Islet of Langerhans (tissue), 1 donor: Measurements from ENCODE around the gene MARCHF4.
A peak's percentile ranks its signal among the peaks of the same experiment; 100 is the strongest.
"Not testable (repeated sequence)": the region's sequence is repeated elsewhere in the genome, so short reads cannot be mapped to it uniquely, and the experiment has no call there.

Experiments used
- FAIRE-seq: peaks from one replicate; lab custom pipeline; 2011; peaks lifted over from hg19 to GRCh38; lab: Jason Lieb, UNC

MARCHF4 gene

DNA sequence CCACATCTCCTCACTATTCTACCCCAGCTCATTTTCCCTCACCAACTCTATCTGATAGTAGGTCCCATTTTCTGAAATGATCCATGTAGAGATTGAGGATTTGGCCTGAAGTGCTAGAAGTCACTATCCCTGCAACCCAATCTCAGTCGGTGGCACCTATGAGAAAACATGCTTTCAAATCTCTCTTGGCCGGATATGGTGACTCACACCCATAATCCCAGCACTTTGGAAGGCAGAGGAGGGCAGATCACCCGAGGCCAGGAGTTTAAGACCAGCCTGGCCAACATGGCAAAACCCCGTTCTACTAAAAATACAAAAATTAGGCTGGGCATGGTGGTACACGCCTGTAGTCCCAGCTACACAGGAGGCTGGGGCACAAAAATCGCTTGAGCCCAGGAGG lies 19.1 kb upstream of the MARCHF4 start:
- FAIRE-seq: no peak

DNA sequence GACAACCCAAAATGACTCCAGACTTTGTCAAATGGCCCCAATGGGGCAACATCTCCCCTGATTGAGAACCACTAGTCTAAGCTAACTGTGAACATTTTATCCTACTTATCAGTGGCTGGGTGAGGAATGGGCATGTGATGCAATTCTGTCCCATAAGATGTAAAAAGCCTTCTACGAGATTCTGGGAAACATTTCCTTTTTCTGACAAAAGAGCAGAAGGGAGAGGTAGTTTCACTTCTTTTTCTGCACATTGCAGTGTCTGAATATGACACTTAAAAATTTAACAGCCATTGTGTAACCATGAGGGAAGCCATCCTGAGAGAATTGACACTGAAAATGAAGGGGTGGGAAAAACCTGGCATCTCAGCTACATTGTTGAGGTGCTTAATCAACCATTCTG lies 17.3 kb upstream of the MARCHF4 start:
- no peak for FAIRE-seq

DNA sequence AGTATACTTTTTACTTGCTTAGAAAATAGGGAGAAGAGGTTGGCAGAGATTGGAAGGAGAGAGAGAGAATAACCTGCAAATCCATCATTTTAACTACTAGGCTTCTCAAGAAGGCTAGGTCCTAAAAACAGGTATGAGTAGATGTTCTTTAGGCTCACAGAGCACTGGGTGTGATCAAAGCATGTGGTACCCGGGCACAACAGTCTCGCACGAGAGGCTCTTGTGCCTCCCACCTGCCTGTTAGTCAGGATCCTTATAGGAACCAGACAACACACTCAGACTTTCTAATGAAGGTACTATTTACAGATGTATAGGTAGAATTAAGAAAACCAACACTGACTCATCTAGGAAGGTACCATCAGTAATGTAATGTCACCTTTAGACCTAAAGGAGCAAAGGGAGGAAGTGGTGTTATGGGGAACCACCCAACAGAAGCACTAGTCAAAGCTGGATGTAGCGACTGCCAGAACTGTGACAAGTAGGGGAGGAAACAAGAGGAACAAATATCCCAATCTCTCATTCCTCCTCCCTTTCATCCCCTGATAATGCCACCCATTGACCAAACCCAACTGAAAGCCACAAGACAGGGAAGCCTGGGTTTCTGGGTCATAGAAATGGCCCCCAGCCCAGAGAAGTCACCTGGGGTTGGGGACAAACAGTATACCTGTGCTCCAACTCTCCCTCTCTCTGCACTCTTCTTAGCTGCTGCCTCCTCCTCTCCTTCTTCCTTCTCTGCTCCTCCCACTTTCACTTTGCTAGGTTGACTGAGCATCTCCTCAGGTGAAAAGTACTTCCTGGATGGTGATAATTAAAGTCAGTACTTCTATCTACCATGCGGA lies 16.0 kb upstream of the MARCHF4 start:
- no peak for FAIRE-seq

GRCh38 chr2:216387262-216387661 lies 15.0 kb upstream of the MARCHF4 start:
- FAIRE-seq: no peak

DNA sequence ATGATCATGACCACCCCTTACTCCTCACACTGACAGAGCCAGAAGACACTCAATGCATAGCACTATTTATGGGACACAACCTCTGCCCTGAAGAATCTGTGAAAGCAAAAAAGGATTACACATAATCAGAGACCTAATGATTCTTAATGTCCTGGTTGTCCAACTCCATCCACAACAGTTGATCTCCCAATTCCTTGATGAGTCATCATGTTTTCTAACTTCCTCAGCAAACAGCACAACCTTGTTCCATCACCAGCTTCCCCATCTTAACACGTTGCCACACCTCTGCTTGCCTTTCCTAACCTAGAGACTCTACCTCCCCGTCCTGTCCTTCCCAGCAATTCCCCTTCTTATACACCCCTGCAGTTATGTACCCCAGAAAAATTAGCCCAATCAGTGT lies 13.2 kb upstream of the MARCHF4 start:
- FAIRE-seq: no peak

GRCh38 chr2:216384409-216384808 lies 12.1 kb upstream of the MARCHF4 start:
- not testable (repeated sequence) for FAIRE-seq

GRCh38 chr2:216379977-216380376 lies 7.7 kb upstream of the MARCHF4 start:
- no peak for FAIRE-seq

DNA sequence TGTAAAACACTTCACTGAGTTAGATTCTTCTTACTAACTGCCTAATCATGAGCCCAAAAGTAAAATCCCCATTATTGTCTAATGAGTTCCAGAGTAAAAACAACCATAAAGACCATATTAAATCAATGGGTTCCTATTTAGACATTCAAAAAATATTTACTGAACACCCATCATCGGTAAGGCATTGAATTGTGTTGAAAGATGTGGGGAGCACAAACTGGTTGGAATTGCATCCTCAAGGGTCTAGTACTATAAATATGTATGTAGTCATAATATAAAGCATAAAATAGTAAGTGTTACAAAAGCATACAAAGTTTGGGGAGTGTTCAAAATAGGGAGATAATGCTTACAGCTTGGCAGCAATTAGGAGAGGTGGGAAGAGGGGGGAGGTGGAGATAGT lies 3.0 kb upstream of the MARCHF4 start:
- no peak for FAIRE-seq

DNA sequence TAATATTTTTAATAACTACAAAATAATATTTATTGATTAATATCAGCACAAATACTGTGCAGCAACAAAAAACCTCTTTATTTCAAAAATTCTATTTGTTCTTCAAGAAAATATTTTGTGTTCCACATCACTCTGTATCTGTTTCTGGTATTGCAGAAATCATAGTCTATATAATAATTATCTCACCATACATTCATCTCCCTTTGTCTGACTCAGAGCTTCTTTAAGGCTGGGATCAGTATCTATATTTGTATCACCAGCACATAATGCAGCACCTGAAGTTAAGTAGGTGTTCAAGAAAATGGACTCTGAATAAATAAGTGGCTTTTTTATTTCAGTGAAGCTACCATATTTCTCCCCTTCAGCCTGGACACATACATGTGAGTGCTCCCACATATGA lies 1.6 kb upstream of the MARCHF4 start:
- FAIRE-seq: peak; percentile 17

- FAIRE-seq: no peak
These were observed 543 bp upstream of the MARCHF4 start for GRCh38 chr2:216372761-216373291.

GRCh38 chr2:216370961-216371712 lies 1.1 kb downstream of the MARCHF4 start:
- FAIRE-seq: no peak

DNA sequence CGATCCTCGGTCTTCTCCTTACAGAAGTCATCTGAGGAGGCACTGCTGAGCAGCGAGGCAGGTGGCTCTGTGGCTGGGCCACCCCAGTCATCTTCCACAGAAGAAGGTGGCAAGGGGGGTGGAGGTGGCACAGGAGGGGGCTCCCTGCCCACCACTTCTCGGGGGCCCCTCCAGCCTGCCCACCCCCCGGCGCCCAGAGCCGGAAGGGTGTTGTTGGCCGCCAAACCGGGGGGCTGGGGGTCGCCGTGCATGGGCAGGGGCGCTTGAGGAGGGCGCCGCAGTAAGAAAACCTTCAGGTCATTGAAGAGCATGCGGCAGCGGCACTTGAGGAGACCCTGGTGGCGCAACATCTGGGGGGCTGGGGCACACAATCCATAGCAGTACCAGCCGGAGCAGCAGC lies 2.5 kb downstream of the MARCHF4 start:
- FAIRE-seq: no peak

GRCh38 chr2:216366777-216367471 lies 5.4 kb downstream of the MARCHF4 start:
- FAIRE-seq: no peak

DNA sequence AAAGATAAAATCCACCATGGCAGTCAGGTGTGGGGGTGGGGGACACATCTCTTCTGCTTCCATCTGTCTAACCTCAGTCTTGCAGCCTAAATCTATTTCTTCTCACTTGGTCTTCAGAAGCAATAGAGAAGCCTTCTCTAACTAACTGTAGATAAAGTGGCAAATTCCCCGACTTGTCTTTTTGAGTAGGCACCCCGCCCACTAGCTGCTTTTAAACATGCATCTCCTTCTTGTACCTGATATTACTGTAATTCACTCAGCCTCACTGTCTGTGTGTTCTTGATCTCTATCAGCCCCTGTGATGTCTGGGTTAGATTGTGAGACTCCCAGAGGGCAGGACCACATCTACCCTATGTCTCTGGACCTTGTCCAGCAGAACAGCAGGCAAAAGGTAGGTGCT lies 6.8 kb downstream of the MARCHF4 start:
- FAIRE-seq: no peak

- no peak for FAIRE-seq
These were observed 9.1 kb downstream of the MARCHF4 start for GRCh38 chr2:216363221-216363620.

- no peak for FAIRE-seq
These were observed 9.6 kb downstream of the MARCHF4 start for GRCh38 chr2:216362730-216363129.

DNA sequence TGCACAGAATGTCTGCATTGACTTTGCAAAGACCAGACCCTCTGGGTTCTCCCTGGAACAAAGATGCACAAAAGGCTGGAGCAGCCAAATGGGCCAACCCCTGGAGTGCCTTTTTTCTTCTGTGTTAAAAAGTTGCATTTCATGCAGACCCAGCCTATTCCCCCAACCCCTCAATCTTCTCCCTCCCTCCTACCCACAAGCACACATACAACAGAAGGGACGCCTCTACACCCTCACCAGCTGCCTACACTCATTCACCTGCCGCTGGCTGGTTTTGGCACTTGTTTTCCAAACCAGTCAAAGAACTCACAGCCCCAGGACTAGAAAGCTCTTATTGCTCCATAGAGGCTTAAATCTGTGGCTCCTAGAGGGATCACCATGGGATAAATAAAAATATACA lies 16.6 kb downstream of the MARCHF4 start:
- no peak for FAIRE-seq

- no peak for FAIRE-seq
These were observed 18.0 kb downstream of the MARCHF4 start for GRCh38 chr2:216354306-216354705.

GRCh38 chr2:216352653-216353270 lies 19.5 kb downstream of the MARCHF4 start:
- no peak for FAIRE-seq

GRCh38 chr2:216351172-216351925 lies 20.9 kb downstream of the MARCHF4 start:
- FAIRE-seq: no peak

DNA sequence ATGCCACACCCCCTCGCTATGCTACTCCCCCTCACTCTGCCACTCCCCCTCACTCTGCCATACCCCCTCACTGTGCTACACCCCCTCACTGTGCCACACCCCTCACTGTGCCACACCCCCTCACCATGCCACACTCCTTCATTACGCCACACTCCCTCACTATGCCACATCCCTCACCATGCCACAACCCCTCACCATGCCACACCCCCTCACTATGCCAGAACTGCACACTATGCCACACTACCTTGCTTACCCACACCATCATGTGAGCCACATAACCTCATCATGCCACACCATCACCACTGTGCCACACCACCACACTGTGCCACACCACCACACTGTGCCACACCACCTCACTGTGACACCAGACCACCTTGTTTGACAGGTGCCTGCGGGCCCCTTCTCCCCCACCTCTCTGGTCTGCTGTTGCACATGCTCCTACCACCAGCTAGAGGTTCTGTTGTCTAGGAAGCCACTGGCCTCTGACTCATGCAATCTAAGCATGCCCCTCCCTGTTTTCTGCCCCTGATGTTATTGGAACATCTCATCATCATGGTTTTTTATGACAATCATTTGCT lies 22.0 kb downstream of the MARCHF4 start:
- no peak for FAIRE-seq
